ENCODE data around the gene MEF2D.
A peak's percentile ranks its signal among the peaks of the same experiment; 100 is the strongest.

The MEF2D gene

DNA sequence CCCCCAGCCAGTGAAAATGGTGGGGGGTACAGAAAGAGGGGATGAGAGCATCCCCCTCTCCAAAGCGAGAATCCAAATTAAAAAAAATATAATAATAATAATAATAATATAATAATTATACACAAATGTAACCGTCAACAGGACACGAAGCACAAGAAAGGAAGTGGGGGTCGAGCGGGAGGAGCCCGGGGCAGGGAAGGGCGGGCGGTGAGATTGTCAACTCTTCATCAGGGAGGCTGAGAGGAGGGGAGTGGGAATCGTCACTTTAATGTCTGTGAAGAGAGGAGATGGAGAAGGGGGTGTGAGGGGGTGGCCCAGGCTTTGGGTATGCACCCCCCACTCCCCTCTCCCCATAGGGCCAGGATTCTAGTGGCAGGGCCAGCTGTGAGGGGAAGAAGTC, 33.2 kb downstream of the MEF2D start:
- no peak for DNase-seq

DNA sequence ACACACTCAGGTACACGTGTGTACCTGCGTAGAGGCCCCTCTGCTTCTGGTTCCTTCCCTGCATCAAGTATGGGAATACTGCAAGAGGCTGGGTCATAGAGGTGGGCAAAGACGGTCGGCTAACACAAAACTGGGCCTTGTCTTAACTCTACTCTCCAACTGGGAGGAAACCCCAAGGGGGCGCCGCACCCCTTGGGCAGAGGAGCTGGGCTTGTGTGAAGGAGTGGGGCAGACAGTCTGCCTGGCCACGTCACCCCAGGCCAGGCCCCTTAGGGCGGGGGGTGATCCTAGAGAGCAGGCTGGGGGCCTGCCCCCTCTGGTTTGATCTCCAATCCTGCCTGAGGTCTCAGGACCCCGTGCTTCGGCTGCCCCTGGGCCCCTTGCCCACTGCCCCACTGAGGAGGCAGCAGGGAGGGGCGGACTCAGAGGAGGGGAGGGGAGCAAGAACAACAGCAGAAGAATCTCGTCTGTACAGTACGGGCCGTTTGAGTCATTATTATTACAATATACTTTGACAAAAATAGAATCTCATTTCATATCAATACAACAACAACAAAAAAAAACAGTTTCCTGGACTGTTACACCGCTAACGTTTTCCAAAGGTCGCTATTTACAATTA, 34.7 kb downstream of the MEF2D start:
- DNase-seq, result no peak

DNA sequence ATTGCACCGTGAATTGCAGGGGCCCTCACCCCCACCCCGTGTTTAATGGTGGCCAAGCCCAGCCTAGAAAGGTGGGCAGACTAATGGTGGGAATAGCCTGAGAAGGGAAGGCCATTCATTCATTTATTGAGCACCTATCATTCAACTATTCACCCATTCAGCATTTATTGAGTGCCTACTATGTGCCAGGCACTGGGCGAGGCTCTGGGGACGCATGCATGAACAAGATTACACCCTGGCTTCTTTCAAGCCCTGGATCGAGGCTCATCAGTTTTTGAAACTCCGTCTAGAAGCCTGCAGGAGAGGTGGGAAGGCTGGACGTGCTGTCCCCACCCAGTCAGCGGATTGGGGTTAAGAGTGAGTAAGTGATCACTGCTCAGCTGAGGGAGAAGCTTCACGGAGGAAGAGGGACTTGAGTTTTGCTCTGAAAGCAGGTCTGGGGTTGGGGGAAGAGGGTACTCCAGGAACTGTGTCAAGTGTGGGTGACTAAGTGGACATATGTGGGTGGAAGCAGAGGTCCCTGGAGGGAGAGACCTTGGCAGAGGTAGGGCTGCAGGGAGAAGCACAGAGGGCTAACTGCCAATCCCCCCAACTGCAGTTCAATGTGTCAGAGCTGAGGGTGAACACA, 35.6 kb downstream of the MEF2D start:
- DNase-seq, result no peak

DNA sequence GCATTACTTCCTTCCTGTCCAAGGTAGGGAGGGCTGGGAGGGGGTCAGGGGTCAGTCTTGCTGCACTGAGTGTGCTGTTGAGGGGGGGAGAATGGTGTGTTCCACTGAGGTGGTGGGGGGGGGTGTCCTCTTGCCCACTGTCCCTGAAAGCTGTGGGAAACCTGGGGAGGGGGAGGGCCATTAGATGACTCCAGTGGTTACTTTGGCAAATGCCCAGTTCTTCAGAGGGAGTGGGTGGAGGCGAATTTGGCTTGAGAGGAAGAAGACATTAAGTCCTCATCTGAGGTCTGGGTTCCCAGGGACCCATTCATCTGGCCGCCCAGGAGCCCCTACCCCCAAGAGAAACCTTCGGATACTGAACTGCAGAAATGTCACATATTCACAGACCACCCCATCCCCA, 36.2 kb downstream of the MEF2D start:
- no peak for DNase-seq

DNA sequence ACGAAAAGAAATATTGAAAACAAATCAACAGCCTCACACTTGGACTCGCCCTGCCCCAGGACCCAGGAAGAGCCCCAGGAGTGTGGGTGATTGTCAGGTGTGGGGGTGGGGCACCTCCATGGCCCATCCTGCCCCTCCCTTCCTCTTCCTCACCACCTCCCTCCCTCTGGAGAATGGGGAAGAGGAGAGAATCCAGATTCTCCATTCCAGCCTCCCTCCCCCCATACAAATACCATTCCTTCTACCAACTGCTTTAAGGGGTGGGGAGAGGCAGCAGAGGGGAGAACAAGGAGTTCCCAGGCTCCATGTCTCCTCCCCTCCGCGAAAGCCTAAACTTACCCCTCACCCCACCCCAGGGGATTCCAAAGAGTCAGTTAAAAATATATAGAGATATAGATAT, 36.7 kb downstream of the MEF2D start:
- DNase-seq, result no peak

DNA sequence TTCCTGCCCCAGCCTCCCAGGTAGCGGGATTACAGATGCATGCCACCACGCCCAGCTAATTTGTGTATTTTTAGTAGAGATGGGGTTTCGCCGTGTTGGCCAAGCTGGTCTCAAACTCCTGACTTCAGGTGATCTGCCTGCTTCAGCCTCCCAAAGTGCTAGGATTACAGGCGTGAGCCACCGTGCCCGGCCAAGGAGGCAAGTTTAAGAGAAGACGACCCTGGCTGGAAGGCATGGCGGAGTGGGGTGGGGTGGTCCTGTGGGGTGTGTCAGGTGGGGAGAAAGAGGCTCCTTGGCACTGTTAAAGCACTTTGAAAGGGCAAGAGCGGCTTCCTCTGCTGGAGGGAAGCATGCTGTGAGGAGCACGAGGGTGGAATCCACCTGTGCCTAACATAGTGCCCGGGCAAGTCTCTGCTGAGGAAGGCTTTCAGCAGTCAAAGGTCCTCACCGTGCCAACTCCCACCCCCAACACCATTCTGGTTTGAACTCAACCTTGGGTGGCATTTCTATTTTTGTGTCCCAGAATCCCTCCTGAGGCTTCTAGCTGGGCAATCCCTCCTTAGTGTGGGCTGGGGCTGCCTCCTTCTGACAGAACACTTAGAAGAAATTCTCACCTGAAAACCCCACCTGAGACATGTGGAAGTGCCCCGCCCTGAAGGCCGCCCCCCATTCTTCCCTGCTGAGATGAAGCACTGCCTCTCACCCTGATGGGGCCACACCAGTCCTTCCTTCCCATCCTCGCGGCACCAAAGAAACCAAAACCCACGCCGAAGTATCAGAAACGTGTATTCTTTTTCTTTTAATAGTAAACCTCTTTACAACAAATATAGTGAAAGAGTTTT, 37.4 kb downstream of the MEF2D start:
- DNase-seq, result no peak

DNA sequence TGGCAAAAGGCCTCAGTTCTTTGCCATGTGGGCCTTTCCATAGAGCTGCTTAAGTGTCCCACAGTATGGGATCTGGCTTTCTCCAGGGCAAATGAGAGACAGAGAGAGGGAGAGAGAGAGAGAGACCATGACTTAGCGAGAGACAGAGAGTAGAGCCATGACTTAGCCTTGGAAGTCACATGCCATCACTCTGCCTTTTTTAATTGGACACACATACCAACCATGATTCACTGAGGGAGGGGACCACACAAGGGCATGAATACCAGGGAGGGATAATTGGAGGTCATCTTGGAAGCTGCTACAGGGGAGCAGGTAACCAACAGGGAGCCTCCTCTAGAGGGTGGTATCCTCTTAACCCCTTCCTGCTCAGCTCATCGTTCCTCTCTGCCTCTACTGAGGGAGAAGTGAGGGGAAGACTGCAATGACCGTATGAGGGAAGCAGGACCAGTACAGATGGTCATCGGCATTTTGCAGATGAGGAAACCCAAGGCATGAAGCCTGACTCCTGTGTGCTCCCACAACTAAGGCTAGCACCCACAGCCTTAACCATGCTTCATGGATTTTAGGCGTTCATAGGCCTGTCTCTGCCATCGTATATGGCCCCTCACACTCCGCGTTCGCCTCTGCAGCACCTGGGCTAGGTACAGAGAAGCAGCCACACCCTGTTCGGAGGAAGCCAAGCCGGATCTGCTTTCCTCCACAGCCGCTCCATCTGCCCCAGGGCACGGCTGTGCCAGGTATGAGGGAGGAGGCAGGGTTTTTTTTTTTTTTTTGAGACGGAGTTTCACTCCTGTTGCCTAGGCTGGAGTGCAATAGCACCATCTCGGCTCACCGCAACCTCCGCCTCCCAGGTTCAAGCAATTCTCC, 38.6 kb downstream of the MEF2D start:
- DNase-seq, result peak; percentile 70

DNA sequence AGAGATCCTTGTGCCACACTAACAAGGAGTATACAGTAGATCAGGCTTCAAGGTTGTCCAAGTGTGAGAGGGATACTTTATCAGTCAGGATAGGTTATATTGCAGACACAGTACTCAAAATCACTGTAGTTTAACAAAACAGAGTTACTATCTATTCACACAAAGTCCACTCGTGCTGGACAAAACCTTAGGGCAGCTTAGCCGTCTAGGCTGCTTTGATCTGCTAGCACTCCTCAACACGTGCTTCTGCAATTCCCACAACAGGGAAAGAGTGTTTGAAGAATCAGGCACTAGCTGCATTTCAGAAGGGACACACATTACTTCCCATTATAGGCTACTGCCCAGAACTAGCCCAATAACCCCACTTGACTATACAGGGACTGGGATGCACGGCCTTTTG, 39.5 kb downstream of the MEF2D start:
- no peak for DNase-seq

DNA sequence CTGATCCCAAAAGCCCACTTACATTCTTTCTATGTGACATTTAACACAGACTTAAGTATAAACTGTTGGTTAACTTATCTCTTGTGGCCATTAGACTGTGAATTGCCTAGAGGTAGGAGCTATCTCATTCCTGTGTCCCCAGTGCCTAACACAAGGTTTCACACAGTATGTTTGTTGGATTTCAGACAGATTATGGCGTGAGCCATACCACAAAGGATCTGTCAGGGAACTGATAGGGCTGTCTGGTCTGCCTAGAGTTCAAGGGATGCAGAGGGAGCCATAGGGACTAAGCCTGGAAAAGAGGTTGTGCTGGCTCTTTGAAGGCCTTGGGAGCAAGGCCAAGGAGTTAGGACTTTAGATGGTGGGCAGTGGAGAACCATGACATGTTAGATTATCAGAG, 40.0 kb downstream of the MEF2D start:
- DNase-seq, result no peak

DNA sequence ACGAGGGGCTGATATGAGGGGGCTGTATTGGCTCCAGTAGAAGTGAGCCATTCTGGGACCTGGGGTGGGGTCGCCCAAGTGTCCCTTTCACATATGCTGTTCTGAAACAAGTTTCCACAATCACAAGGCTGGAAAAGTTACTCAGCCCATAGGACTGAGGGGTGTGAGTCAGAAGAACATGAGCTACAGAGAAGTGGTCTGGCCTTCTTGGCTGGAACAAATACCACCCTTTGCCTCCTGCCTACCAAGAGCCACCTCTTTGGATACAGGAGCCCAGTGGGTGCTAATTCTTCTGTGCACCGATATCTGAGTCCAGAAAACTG, 42.4 kb downstream of the MEF2D start:
- DNase-seq, result no peak

DNA sequence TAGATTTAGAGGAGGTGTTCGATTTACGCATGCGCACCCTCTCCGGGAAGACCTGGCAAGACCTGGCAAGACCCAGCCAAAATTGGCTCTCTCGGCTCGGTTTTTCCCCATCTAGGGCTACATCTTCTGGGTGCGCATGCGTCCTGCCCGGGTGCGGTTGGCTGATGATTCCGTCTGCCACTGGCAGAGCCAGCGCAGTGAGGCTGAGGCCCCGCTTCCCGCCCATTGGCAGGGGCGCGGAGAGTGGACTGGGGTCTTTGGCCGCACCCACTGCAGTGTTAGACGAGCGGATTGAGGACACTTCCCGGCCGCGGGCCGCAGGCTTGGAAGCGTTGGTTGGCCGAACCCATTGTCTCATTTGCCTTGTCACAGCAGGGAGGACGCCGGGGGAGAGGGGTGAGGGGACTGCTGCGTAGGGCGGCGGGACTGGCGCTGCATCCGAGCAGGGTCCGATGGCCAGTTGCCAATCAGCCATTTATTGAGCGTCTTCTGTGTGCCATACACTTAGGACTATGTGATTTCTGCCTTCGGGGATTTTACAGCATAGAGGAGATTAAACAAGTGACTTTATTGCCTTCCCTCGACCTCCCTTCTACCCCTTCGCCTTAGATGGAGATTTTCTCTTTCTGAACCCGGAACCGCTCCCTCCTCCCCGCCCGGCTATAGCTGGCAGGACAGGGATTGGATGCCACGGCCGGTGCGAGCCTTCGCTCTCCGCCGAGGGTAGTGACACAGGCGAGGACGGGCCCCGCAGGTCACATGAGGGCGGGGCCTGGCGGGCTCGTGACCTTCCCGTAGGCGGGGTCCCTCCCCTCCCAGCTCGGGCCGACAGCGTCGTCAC, 43.7 kb downstream of the MEF2D start:
- DNase-seq, result peak; percentile 99

DNA sequence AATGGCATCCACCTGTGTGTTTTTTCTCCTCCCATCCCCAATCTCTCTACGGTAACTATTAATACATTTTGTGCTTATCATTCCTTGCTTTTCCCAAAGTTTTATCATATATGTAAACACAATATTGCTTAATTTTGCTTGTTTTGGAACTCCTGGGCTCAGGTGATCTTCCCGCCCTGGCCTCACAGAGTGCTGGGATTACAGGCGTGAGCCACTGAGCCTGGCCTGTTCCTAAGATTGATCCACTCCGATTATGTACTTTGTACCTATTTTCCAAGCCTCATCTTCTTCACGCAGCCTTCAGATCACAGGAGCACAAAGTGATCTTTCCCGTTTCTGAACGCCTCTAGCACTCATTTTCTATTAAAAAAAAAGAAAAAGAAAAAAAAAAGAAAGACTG, 45.2 kb downstream of the MEF2D start:
- DNase-seq, result no peak

DNA sequence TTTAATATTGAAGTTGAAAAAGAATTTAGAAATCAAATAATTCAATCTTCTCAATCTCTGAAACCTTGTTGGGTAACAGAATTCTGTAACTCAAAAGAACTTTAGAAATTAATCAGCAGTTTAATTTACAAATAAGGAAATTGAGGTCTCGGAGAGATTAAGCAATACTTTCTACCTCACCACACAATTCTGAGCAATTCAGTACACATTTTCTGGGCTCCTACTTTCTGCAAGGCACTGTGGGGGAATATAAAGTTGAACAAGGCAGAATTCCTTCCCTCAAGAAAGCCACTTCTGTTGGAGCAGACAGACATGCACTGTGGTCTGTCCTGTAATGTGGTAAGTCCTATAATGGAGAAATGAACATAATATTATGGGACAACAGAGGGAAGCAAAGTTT, 47.7 kb downstream of the MEF2D start:
- no peak for DNase-seq

DNA sequence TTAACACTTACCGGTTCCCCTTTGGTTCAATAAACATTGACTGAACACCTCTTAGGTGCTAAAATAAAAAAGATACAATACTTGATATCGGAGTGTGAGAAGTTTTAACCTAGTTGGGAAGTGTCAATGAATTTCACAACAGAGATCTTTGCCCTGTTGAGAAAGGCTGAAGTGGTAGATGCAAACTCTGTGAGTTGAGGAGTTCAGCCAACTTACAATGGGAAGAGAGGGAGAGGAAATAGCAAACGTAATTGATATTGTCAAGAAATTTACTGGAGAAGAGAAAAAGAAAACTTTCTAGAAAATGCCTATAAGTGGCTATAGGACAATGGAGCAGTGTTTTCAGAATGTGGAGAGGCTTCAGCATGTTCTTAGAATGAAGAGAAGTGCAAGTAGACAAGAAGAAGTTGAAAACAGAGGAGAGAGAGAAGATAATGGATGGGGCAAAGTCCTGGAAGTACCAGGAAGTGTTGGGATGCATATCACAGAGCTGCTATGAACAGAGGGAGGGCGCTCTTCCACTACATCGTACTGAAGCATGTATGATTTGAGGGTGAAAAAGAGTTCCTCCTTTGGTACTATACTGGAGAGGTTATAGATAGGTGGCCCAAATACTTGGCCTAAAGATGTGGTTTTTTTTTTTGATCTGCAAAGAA, 48.9 kb downstream of the MEF2D start:
- DNase-seq, result no peak

DNA sequence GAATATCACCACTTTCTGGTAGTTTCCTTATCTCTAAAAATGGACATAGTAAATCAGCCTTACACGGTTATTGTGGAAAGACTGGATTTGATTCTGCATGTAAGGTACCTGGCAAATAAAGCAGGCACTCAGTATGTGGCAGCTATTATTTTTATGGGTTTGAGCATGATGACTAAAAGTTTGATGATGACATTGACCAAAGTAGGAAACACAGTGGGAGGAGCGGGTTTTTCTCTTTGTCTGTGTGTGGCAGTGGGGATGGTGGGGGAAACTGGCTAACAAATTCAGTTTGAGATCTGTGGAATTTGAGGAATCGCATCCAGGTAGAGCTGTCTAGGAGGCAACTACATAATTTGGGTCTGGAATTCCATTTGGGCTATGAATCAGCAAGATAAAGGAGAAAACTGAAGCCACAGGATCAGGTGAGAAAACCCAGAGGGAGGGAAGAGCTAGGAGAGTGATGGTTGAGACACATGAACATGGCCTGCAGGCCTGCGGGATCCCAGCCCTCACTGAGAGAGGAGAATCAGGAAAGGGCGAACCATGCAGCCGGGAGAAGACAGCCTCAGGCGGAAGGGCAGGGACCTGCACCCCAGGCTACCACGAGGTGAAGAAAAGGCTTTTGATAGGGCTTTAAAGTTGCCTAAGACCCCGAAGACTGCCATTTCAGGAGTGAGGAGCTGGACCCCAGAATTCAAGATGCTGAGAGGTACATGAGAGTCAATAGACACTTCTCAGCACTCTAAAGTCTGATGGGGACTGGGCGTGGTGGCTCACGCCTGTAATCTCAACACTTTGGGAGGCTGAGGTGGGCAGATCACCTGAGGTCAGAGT, 52.2 kb downstream of the MEF2D start:
- DNase-seq, result no peak

DNA sequence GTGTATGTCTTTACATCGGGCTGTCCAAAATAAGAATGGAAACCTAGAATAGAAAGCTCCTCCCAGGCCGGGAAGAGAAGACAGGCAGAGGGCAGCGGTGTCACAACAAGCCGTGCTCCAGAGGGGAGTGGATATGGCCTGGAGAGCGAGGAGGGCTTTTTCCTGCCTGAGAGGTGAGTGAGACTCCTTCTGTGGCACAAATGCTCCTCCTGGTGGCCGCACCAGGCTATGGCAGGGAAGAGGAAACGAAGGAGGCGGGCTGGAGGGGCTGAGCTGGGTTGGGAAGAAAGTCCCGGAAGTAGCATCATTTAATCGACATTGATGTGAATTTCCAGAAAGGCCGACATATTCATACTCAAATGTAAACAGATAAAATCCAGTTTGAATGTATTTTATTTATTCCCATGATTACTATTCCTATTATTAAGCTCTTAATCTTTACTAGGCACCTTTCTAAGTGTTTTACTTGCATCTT, 54.7 kb downstream of the MEF2D start:
- DNase-seq, result peak; percentile 87

DNA sequence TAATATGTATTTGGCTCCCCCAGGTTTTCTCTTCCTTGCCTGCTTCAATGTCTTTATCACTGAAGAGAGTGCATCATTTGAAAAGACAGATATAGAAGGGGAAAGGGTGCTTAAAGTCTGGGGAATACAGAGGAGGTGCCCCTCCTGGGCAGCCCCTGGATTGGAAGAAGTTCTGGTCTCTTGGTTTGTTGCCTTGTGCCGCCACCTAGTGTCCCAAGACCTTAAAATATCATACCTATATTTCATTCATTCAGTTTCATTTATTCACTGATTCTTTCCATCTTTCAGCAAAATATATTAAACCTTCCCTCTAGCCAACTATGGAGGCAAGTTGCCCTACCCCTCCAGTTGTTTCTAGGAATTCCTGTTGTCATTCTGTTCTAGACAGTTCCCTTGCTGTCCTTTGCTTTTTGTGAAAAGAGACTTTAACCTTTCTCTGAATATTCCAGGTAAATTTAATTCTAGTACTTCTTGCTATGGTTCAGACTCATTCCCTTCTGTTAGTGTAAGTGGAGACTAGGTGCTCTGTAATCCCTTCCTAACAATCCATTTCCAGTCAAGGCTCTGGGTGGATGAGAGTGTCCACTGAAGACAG, 56.1 kb downstream of the MEF2D start:
- DNase-seq, result peak; percentile 55

DNA sequence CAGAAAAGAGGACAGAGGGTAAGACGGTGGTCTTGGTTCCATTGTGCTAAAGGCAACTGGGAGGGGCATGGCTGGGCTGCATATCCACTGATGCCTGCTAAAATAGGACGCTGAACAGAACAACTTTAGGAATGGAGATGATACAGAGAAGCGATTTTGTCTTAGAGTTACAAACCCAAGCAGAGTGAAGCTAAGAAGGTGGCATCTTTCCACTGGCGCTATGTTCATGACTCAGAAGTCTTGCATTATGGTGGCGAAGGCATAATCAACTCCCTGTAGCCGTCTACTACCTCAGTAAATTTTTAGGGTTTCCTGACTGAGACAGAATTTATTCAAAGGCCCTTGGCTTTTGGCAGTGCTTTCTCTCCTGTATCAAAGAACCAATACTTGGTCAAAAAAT, 57.3 kb downstream of the MEF2D start:
- no peak for DNase-seq

DNA sequence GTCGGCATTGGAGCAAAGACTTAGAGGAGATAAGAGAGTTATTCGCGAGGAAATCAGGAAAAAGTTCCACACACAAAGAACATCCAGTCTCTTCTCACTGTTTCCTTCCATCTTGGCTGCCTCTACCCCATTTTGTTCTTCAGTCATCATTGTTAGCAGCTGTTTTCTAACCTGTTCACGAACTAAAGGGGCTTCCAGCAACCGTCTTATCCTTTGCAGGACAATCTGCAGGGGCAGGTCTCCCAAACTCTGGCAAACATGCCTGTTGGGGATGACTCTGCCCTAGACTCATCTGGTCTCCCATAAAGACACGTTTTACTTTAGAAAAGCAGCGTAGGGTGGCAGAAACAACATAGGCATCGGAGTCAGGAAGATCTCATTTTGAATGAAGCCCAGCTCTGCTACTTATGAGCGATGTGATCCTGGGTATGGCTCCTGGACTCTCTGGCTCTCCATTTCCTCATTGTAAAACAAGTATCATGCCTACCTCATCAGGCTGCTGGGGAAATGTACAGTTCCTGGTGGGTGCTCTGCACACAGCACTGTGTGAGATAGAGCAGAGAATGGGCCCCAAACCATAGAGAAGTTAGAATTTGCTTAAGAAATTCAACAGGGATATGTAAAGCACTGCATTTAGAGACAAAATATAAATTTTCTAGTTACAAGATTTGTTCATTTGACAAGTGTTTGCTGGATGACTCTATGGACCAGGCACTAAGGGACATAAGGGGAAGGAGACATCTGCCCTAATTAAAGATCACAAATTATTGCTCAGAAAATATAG, 59.7 kb downstream of the MEF2D start:
- no peak for DNase-seq

DNA sequence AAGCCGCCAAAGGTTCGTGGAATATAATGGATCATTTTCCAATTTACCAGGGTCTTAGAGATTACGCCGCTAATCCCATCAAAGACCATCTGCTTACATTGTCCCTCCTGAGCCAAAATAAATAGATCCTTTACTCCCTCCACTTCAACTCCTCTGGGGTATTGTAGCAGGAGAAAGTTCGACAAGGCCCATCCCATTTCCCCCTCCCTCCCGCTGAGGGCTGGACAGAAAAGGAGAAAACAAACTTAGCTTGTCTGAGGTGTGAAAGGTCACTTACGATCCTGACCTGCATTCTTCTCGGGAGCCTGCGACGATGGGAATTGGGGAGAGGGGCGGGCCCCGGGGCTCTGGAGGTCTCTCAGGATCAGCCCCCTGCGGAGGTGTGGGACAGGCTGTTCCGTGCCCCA, 60.8 kb downstream of the MEF2D start:
- DNase-seq, result no peak

Measured in NCI-H2171 treated with DMSO at 0.1 percent for 48 hours (cell line).